Osteoblast (primary cell): ENCODE measurements around the gene ZNF385C. TPM values are rescaled to one million over a fixed set of nuclear protein-coding genes. Genes with fewer than 3 reads are reported as not detected.
"Not testable (repeated sequence)": the region's sequence is repeated elsewhere in the genome, so short reads cannot be mapped to it uniquely, and the experiment has no call there.

ENCODE experiments used
- DNase-seq: peaks from one replicate; pipeline ENCODE4 v3.0.0; 2011; ENCODE audit warnings: low spot score, mixed read lengths; ENCODE audit not compliant: insufficient read length; ENCODE audit errors: missing footprints
- H2AFZ ChIP-seq: 2 replicates; pipeline ENCODE4 v1.6.0; 2011; ENCODE audit warnings: mild to moderate bottlenecking, low read length
- H3K27ac ChIP-seq: 2 replicates; pipeline ENCODE4 v1.5.1; 2011; ENCODE audit warnings: mild to moderate bottlenecking, low read depth, low read length, moderate library complexity
- H3K27me3 ChIP-seq: 2 replicates; pipeline ENCODE4 v1.6.0; 2012; ENCODE audit warnings: mild to moderate bottlenecking, control low read depth, inconsistent platforms, low read length, moderate library complexity; ENCODE audit not compliant: insufficient read depth
- H3K36me3 ChIP-seq: 2 replicates; pipeline ENCODE4 v1.5.1; 2011; ENCODE audit warnings: mild to moderate bottlenecking, low read length, control low read depth, moderate library complexity; ENCODE audit not compliant: insufficient read depth
- H3K4me1 ChIP-seq: 2 replicates; pipeline ENCODE4 v1.5.1; 2011; ENCODE audit warnings: mild to moderate bottlenecking, low read length, control low read depth, moderate library complexity; ENCODE audit not compliant: insufficient read depth
- H3K4me2 ChIP-seq: 2 replicates; pipeline ENCODE4 v1.6.0; 2011; ENCODE audit warnings: mild to moderate bottlenecking, low read length; ENCODE audit not compliant: insufficient read depth
- H3K4me3 ChIP-seq: fragments of 200-600 bp; sonication (generic); 3 replicates; pipeline ENCODE4 v1.5.1; 2012; ENCODE audit warnings: mild to moderate bottlenecking, low read length, inconsistent platforms; ENCODE audit not compliant: insufficient read depth
- H3K79me2 ChIP-seq: 2 replicates; pipeline ENCODE4 v1.6.0; 2012; ENCODE audit warnings: mild to moderate bottlenecking, low read length, control low read depth, inconsistent platforms; ENCODE audit not compliant: insufficient read depth
- H3K9me3 ChIP-seq: 2 replicates; pipeline ENCODE4 v1.5.1; 2011; ENCODE audit warnings: low read depth, low read length, control low read depth
- H4K20me1 ChIP-seq: 2 replicates; pipeline ENCODE4 v1.6.0; 2012; ENCODE audit warnings: mild to moderate bottlenecking, low read length, control low read depth; ENCODE audit not compliant: insufficient read depth
- total RNA-seq: library from RNA; depleted of rRNA; stranded (reverse); fragments of >200 nt; gene quantifications from 2 replicates; pipeline ENCODE4 v1.2.3, GENCODE V29; 2012
- TF ChIP-seq, protein P1 (sequence below): IDR thresholded peaks from 2 replicates; pipeline ENCODE4 v1.5.1; 2011; ENCODE audit warnings: mild to moderate bottlenecking, low read depth, low read length, moderate library complexity; ENCODE audit errors: extremely low read depth

ZNF385C gene
- total RNA-seq, 1 donor: not detected

DNA sequence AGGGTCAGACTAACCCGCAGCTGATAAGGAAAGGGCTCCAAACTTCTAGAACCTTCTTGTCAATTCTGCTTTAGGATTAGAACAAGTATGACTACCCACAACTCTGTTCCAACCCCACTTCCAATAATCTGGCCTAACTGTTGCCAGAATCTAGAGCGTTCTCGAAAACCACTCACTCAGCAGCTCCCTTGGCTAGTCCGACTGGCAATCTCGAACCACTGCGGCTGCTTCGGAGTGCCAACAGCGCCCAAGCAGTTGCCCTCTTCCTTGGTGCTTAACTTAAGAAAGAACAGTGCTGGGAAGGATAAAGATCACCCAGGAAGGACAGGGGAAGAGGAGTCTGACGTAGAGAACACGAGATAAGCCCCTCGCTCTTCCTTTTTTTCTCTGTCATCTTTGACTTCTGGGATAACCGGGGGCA is 81.9 kb downstream of the ZNF385C start:
- DNase-seq: peak; percentile 82
- Histone ChIP-seq H3K36me3 (peaks cover 2% of the 10 kb centered on the region), H2AFZ (peak overlapping the region; percentile 97), H3K27me3 (no peaks in the 10 kb centered on the region), H3K9me3 (no peaks in the 10 kb centered on the region), H3K4me2 (peak overlapping the region; percentile 97), H3K4me3 (peak overlapping the region; percentile 99), H3K27ac (peak overlapping the region; percentile 94), H4K20me1 (peaks cover 10% of the 10 kb centered on the region), H3K4me1 (peaks cover 37% of the 10 kb centered on the region), H3K79me2 (peaks cover 79% of the 10 kb centered on the region)
- TF ChIP-seq, protein P1, sequence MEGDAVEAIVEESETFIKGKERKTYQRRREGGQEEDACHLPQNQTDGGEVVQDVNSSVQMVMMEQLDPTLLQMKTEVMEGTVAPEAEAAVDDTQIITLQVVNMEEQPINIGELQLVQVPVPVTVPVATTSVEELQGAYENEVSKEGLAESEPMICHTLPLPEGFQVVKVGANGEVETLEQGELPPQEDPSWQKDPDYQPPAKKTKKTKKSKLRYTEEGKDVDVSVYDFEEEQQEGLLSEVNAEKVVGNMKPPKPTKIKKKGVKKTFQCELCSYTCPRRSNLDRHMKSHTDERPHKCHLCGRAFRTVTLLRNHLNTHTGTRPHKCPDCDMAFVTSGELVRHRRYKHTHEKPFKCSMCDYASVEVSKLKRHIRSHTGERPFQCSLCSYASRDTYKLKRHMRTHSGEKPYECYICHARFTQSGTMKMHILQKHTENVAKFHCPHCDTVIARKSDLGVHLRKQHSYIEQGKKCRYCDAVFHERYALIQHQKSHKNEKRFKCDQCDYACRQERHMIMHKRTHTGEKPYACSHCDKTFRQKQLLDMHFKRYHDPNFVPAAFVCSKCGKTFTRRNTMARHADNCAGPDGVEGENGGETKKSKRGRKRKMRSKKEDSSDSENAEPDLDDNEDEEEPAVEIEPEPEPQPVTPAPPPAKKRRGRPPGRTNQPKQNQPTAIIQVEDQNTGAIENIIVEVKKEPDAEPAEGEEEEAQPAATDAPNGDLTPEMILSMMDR: no peak

GRCh38 chr17:42013740-42014139 is 84.5 kb downstream of the ZNF385C start:
- H3K4me1 ChIP-seq: peaks cover 55% of the 10 kb centered on the region

GRCh38 chr17:42012363-42012762 is 85.9 kb downstream of the ZNF385C start:
- H3K27me3 ChIP-seq, DNase-seq, H3K4me3 ChIP-seq, H3K4me2 ChIP-seq, H3K36me3 ChIP-seq, H3K27ac ChIP-seq, H3K9me3 ChIP-seq, H2AFZ ChIP-seq: not testable (repeated sequence)
- Histone ChIP-seq H4K20me1 (peaks cover 16% of the 10 kb centered on the region), H3K79me2 (peaks cover 94% of the 10 kb centered on the region), H3K4me1 (peaks cover 49% of the 10 kb centered on the region)

More at GRCh38 chr17:42013740-42014139, 84.5 kb downstream of the ZNF385C start:
- not testable (repeated sequence) for H3K36me3 ChIP-seq, H3K27me3 ChIP-seq, H3K27ac ChIP-seq, H3K9me3 ChIP-seq, H3K4me2 ChIP-seq, H2AFZ ChIP-seq, DNase-seq, H3K4me3 ChIP-seq
- Histone ChIP-seq H3K79me2 (peaks cover 85% of the 10 kb centered on the region), H4K20me1 (peaks cover 15% of the 10 kb centered on the region)

GRCh38 chr17:42010898-42011516 is 87.3 kb downstream of the ZNF385C start:
- Histone ChIP-seq H3K9me3 (no peaks in the 10 kb centered on the region), H3K27me3 (no peaks in the 10 kb centered on the region), H3K4me1 (peaks cover 53% of the 10 kb centered on the region), H3K4me2 (peak overlapping the region; percentile 62), H4K20me1 (peaks cover 22% of the 10 kb centered on the region), H3K36me3 (peaks cover 4% of the 10 kb centered on the region), H2AFZ (no peak overlapping the region), H3K4me3 (no peak overlapping the region), H3K79me2 (peaks cover 95% of the 10 kb centered on the region), H3K27ac (peak overlapping the region; percentile 47)
- peak; percentile 79 for DNase-seq
- TF ChIP-seq, protein P1: no peak

GRCh38 chr17:42010266-42010680 is 88.0 kb downstream of the ZNF385C start:
- peaks cover 24% of the 10 kb centered on the region for H4K20me1 ChIP-seq
- peaks cover 51% of the 10 kb centered on the region for H3K4me1 ChIP-seq
- H3K4me2 ChIP-seq: peak overlapping the region; percentile 62
- not testable (repeated sequence) for H3K27me3 ChIP-seq, H3K9me3 ChIP-seq, H3K4me3 ChIP-seq, H3K36me3 ChIP-seq, DNase-seq, H2AFZ ChIP-seq
- H3K27ac ChIP-seq: peak overlapping the region; percentile 47
- H3K79me2 ChIP-seq: peaks cover 94% of the 10 kb centered on the region
